ENCODE data around the gene ODC1.
"Not testable (repeated sequence)": the region's sequence is repeated elsewhere in the genome, so short reads cannot be mapped to it uniquely, and the experiment has no call there.

The ODC1 gene

DNA sequence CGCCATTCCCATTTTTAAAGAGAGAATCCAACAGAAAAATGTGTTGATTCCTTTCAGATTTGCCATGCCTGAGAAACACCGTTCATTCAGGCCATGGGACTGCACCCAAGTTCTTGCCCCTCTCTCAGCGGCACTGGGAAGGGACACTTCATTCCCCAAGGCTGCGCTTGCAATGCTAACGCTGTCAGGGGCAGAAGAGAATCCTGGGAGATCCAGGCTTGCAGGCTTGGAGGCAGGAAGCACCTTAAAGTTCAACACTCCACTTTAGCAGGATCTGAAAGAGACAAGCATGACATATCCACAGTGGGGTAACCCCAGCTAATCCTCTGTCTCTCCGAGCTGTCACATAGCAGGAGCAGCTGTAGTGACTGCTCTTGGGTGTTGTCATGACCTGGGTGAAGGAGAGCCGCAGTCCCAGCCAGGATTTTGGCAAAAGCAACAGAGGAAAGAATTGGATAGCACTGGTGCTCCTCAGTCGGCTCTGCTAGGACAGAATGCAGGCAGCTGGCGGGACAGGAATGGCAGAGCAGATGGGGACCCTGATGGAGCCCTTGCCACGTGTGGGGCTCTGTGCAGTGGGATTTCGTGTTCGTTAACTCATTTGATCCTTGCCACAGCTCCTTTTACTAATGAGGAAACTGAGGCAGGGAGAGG, 22.0 kb upstream of the ODC1 start:
- Mint-ChIP-seq H3K36me3 (ENCODE audit: low read depth) (no peaks in the 10 kb centered on the region), H3K9me3 (no peaks in the 10 kb centered on the region), H3K27me3 (no peaks in the 10 kb centered on the region), H3K4me1 (ENCODE audit: low read depth) (no peaks in the 10 kb centered on the region), H3K4me3 (no peak overlapping the region), H3K27ac (no peak overlapping the region)

DNA sequence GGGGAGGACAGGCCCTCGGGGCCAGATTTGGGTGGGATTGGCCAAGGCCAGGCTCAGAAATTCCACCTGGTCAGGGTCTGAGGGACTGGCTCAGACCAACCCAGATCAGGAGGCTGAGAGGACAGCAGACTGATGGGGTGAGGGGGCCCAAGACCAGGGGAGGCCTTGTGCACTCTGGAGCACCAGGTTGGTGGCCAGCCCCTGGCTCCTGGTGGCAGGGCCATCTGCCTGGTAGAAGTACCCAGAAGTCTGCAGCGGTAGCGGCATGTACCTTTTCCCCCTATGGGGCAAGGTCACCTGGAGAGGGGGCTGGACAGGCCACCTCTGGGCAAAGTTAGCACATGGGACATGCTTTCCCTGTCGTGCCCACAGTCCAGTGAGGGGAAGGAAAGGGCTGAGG, 21.2 kb upstream of the ODC1 start:
- H3K27ac Mint-ChIP-seq: no peak overlapping the region
- H3K36me3 Mint-ChIP-seq (ENCODE audit: low read depth): no peaks in the 10 kb centered on the region
- no peaks in the 10 kb centered on the region for H3K9me3 Mint-ChIP-seq
- H3K27me3 Mint-ChIP-seq: no peaks in the 10 kb centered on the region
- H3K4me1 Mint-ChIP-seq (ENCODE audit: low read depth): no peaks in the 10 kb centered on the region
- H3K4me3 Mint-ChIP-seq: no peak overlapping the region

DNA sequence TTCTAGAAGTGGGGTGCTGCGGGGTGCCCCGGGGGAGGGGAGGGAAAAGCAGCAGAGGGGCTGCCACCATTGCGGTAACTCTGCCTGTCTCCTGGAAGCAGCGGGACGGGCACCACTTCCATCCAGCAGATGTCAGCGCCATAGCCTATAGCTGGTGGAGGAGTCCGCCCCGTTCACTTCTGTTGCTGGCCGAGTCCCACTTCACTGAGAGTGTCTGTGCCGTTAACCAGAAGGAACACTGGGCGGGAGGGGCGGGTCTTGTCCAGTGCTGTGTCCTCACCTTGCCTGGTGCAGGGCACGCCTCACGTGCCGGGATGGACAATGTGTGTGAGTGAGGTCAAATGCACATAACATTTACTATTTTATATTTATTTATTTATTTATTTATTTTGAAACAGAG, 19.3 kb upstream of the ODC1 start:
- Mint-ChIP-seq H3K9me3 (no peaks in the 10 kb centered on the region), H3K4me3 (no peak overlapping the region), H3K4me1 (ENCODE audit: low read depth) (no peaks in the 10 kb centered on the region), H3K36me3 (ENCODE audit: low read depth) (no peaks in the 10 kb centered on the region), H3K27ac (no peak overlapping the region), H3K27me3 (no peaks in the 10 kb centered on the region)

GRCh38 chr2:10466801-10467200, 18.7 kb upstream of the ODC1 start:
- no peak overlapping the region for H3K4me3 Mint-ChIP-seq
- no peaks in the 10 kb centered on the region for H3K27me3 Mint-ChIP-seq
- H3K4me1 Mint-ChIP-seq (ENCODE audit: low read depth): no peaks in the 10 kb centered on the region
- no peaks in the 10 kb centered on the region for H3K9me3 Mint-ChIP-seq
- no peak overlapping the region for H3K27ac Mint-ChIP-seq
- no peaks in the 10 kb centered on the region for H3K36me3 Mint-ChIP-seq (ENCODE audit: low read depth)

DNA sequence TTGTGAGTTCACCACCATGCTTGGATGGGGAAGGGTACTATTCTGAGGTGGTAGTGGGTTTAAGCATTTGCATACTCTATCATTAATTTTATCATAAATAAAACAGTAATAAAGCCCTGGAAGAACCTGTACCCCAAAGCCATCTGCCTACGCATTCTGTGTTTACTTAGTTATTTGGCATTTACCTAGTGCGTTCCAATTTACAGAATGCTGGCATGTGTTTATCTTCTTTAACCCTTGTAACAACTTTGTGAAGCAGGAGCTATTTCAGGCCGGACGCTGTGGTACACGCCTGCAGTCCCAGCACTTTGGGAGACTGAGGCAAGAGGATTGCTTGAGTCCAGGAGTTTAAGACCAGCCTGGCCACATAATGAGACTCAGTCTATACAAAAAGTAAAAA, 17.8 kb upstream of the ODC1 start:
- Mint-ChIP-seq H3K4me1 (ENCODE audit: low read depth) (no peaks in the 10 kb centered on the region), H3K4me3 (no peak overlapping the region), H3K27me3 (peaks cover 4% of the 10 kb centered on the region), H3K36me3 (ENCODE audit: low read depth) (no peaks in the 10 kb centered on the region), H3K9me3 (no peaks in the 10 kb centered on the region), H3K27ac (no peak overlapping the region)

DNA sequence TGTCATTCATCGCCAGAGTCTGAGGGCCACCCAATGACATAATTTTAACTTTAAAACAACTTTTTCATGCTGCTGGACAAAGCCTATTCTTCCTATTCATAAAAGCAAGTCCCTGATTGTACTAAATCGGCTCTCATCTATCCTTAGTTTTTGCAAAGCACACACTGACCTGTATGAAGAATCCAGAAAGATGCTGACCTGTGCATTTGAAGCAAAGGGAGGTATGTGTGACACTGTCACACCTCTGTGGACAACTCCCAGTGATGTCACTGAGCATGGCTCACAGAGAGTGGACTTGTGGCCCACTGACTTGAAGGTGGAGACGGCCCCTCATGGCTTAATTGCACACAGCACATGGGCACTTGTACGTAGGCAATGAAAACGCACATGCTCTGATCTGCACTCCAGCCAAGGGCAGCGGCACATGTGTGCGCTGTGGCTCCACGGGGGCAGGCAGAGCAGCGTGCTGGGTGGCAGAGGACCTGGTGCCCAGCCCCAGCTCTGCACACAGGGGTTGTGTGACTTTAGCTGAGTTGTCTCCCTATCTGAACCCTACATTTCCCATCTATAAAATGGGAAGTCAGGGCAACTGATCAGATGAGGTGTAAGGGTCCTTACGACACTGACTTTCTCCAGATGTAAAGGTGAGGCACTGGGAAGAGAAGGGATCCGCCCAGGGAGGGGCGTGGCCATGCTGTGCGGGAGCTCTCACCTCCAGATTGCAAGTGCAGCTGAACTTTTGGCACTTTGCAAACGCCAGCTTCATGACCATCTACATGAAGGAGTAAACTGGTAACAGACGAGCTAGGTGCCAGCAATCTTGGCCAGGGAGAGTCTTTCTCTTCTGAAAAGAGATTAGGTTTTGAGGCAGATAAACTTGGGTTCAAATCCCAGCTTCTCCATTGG, 14.3 kb upstream of the ODC1 start:
- H3K27me3 Mint-ChIP-seq: peaks cover 16% of the 10 kb centered on the region
- H3K4me1 Mint-ChIP-seq (ENCODE audit: low read depth): no peaks in the 10 kb centered on the region
- H3K4me3 Mint-ChIP-seq: no peak overlapping the region
- no peaks in the 10 kb centered on the region for H3K36me3 Mint-ChIP-seq (ENCODE audit: low read depth)
- H3K27ac Mint-ChIP-seq: no peak overlapping the region
- no peaks in the 10 kb centered on the region for H3K9me3 Mint-ChIP-seq

- Mint-ChIP-seq H3K4me1 (ENCODE audit: low read depth) (no peaks in the 10 kb centered on the region), H3K27me3 (peaks cover 16% of the 10 kb centered on the region), H3K4me3 (no peak overlapping the region), H3K9me3 (no peaks in the 10 kb centered on the region), H3K27ac (no peak overlapping the region), H3K36me3 (ENCODE audit: low read depth) (no peaks in the 10 kb centered on the region)
Measured at GRCh38 chr2:10460366-10460796, 12.3 kb upstream of the ODC1 start.

- Mint-ChIP-seq H3K27ac (no peak overlapping the region), H3K9me3 (no peaks in the 10 kb centered on the region), H3K27me3 (peaks cover 16% of the 10 kb centered on the region), H3K4me1 (ENCODE audit: low read depth) (no peaks in the 10 kb centered on the region), H3K4me3 (no peak overlapping the region), H3K36me3 (ENCODE audit: low read depth) (no peaks in the 10 kb centered on the region)
Measured at GRCh38 chr2:10457846-10458598, 9.9 kb upstream of the ODC1 start.

- H3K36me3 Mint-ChIP-seq (ENCODE audit: low read depth); H3K4me3 Mint-ChIP-seq; H3K4me1 Mint-ChIP-seq (ENCODE audit: low read depth); H3K27ac Mint-ChIP-seq; H3K9me3 Mint-ChIP-seq: not testable (repeated sequence)
- H3K27me3 Mint-ChIP-seq: peaks cover 16% of the 10 kb centered on the region
Measured at GRCh38 chr2:10457195-10457594, 9.1 kb upstream of the ODC1 start.

DNA sequence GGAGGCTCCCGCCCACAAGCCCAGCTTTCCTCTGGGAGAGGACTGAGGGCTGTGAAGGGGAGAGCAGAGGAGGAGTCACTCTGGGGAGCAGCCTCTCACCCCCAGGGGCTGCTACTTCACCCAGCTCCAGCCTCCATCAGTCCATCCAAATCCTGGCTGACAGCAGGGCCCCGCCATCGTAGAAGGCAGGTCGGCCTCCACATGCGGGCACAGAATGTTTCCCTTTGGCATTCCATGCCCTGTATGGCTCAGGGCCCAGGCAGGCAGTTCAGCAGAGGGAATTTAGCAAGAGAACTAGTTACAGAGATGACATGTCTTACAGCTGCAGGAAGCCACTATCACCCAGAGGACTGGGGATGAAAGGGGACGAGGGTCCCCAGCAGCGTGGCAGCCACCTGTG, 6.4 kb upstream of the ODC1 start:
- H3K27ac Mint-ChIP-seq: no peak overlapping the region
- no peak overlapping the region for H3K4me3 Mint-ChIP-seq
- no peaks in the 10 kb centered on the region for H3K9me3 Mint-ChIP-seq
- H3K27me3 Mint-ChIP-seq: peaks cover 9% of the 10 kb centered on the region
- no peaks in the 10 kb centered on the region for H3K36me3 Mint-ChIP-seq (ENCODE audit: low read depth)
- peaks cover 10% of the 10 kb centered on the region for H3K4me1 Mint-ChIP-seq (ENCODE audit: low read depth)

- Mint-ChIP-seq H3K36me3 (ENCODE audit: low read depth) (no peaks in the 10 kb centered on the region), H3K27ac (no peak overlapping the region), H3K9me3 (no peaks in the 10 kb centered on the region), H3K4me3 (no peak overlapping the region), H3K4me1 (ENCODE audit: low read depth) (peaks cover 16% of the 10 kb centered on the region), H3K27me3 (peaks cover 4% of the 10 kb centered on the region)
Measured at GRCh38 chr2:10453905-10454298, 5.8 kb upstream of the ODC1 start.

GRCh38 chr2:10452956-10453904, 5.1 kb upstream of the ODC1 start:
- Mint-ChIP-seq H3K9me3 (no peaks in the 10 kb centered on the region), H3K4me3 (no peak overlapping the region), H3K4me1 (ENCODE audit: low read depth) (peaks cover 17% of the 10 kb centered on the region), H3K27me3 (peaks cover 3% of the 10 kb centered on the region), H3K36me3 (ENCODE audit: low read depth) (no peaks in the 10 kb centered on the region), H3K27ac (no peak overlapping the region)

GRCh38 chr2:10452312-10452711, 4.2 kb upstream of the ODC1 start:
- Mint-ChIP-seq H3K27me3 (no peaks in the 10 kb centered on the region), H3K36me3 (ENCODE audit: low read depth) (peaks cover 2% of the 10 kb centered on the region), H3K9me3 (no peaks in the 10 kb centered on the region), H3K4me1 (ENCODE audit: low read depth) (peaks cover 19% of the 10 kb centered on the region), H3K27ac (no peak overlapping the region), H3K4me3 (no peak overlapping the region)

DNA sequence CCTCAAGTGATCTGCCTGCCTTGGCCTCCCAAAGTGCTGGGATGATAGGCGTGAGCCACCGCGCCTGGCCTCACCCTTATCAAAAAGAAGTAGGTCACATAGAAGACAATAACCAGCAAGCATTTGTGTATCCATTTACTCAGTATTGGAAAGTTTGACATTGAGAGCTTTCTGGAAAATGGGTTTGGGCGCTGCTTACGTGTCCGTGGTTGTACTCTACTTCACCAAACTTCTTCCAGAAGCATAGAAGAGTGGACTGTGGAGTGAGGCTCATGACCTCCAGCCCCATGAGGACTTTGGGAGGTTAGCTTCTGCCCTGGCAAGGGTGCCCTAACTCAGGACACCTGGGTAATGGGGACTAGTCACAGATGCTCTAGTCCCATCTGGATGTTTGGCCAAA, 3.7 kb upstream of the ODC1 start:
- no peak overlapping the region for H3K4me3 Mint-ChIP-seq
- no peaks in the 10 kb centered on the region for H3K9me3 Mint-ChIP-seq
- peaks cover 22% of the 10 kb centered on the region for H3K4me1 Mint-ChIP-seq (ENCODE audit: low read depth)
- no peak overlapping the region for H3K27ac Mint-ChIP-seq
- H3K27me3 Mint-ChIP-seq: no peaks in the 10 kb centered on the region
- peaks cover 6% of the 10 kb centered on the region for H3K36me3 Mint-ChIP-seq (ENCODE audit: low read depth)
